PC-3 (cell line): ENCODE results near the gene YWHAQ.

Experiments used
- EZH2 ChIP-seq: fragments of 300-600 bp; sonication (generic); IDR thresholded peaks from one replicate; pipeline ENCODE4 v1.6.1; 2017; ENCODE audit warnings: antibody characterized with exemption, mild to moderate bottlenecking, low read length; ENCODE audit not compliant: unreplicated experiment
- EZH2phosphoT487 ChIP-seq: fragments of 300-600 bp; sonication (generic); IDR thresholded peaks from 2 replicates; pipeline ENCODE4 v1.6.1; 2018; ENCODE audit warnings: mild to moderate bottlenecking, antibody characterized with exemption, low read length, borderline replicate concordance
- TF ChIP-seq, protein P1 (sequence below): fragments of 300-600 bp; sonication (generic); conservative IDR thresholded peaks from 2 replicates; pipeline ENCODE4 v1.5.1; 2017; ENCODE audit warnings: antibody characterized with exemption, low read depth, mild to moderate bottlenecking, low read length

DNA sequence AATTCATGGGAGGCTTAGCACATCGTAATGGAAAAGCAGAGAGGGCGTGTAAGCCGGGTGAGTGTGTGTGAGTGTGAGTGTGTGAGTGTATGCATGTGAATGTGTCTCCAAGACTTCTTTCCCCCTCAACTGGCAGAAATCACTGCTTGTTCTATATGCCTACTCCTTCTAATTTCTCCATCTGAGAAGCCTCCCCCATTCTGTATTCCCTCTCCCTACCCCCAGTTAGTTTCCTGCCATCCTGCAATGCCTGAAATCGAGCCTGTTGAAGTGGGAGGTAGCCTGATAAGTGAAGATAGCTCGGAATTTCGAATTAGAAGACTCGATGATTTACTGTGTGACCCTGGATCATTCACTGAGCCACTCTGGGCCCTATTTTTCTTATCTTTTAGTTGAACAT lies 30.0 kb upstream of the YWHAQ start:
- TF ChIP-seq EZH2, result no peak
- TF ChIP-seq, protein P1, sequence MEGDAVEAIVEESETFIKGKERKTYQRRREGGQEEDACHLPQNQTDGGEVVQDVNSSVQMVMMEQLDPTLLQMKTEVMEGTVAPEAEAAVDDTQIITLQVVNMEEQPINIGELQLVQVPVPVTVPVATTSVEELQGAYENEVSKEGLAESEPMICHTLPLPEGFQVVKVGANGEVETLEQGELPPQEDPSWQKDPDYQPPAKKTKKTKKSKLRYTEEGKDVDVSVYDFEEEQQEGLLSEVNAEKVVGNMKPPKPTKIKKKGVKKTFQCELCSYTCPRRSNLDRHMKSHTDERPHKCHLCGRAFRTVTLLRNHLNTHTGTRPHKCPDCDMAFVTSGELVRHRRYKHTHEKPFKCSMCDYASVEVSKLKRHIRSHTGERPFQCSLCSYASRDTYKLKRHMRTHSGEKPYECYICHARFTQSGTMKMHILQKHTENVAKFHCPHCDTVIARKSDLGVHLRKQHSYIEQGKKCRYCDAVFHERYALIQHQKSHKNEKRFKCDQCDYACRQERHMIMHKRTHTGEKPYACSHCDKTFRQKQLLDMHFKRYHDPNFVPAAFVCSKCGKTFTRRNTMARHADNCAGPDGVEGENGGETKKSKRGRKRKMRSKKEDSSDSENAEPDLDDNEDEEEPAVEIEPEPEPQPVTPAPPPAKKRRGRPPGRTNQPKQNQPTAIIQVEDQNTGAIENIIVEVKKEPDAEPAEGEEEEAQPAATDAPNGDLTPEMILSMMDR, result no peak
- no peak for TF ChIP-seq EZH2phosphoT487
